GDM1 (cell line): ENCODE measurements around the gene PRMT5.
"Not testable (repeated sequence)": the region's sequence is repeated elsewhere in the genome, so short reads cannot be mapped to it uniquely, and the experiment has no call there.

Experiments used
- DNase-seq: peaks from one replicate; lab custom pipeline; 2025; lab: John Stamatoyannopoulos, UW

PRMT5 gene

GRCh38 chr14:22932146-22932545, 3.0 kb upstream of the PRMT5 start:
- no peak for DNase-seq

- no peak for DNase-seq
Observed at GRCh38 chr14:22929961-22930364, 787 bp upstream of the PRMT5 start.

GRCh38 chr14:22928237-22929103, 706 bp downstream of the PRMT5 start:
- DNase-seq, result no peak

- no peak for DNase-seq
Observed at GRCh38 chr14:22926316-22926715, 2.9 kb downstream of the PRMT5 start.

GRCh38 chr14:22925513-22925912, 3.7 kb downstream of the PRMT5 start:
- no peak for DNase-seq

- no peak for DNase-seq
Observed at GRCh38 chr14:22923746-22924145, 5.4 kb downstream of the PRMT5 start.

- no peak for DNase-seq
Observed at GRCh38 chr14:22922294-22922693, 6.9 kb downstream of the PRMT5 start.

- no peak for DNase-seq
Observed at GRCh38 chr14:22920697-22921096, 8.5 kb downstream of the PRMT5 start.

GRCh38 chr14:22919601-22919921, 9.6 kb downstream of the PRMT5 start:
- no peak for DNase-seq

- DNase-seq, result peak; percentile 99
Observed at GRCh38 chr14:22918804-22919600, 10.2 kb downstream of the PRMT5 start, which contains the start of gene RBM23. TSS of gene RBM23 (minus strand) at chr14:22919149.

GRCh38 chr14:22915886-22916521, 13.2 kb downstream of the PRMT5 start:
- DNase-seq, result no peak

GRCh38 chr14:22914836-22915235, 14.3 kb downstream of the PRMT5 start:
- not testable (repeated sequence) for DNase-seq

GRCh38 chr14:22910916-22911315, 18.3 kb downstream of the PRMT5 start:
- no peak for DNase-seq

- no peak for DNase-seq
Observed at GRCh38 chr14:22908601-22909000, 20.6 kb downstream of the PRMT5 start.

GRCh38 chr14:22907429-22907828, 21.7 kb downstream of the PRMT5 start:
- no peak for DNase-seq

- no peak for DNase-seq
Observed at GRCh38 chr14:22906073-22906472, 23.1 kb downstream of the PRMT5 start.

- no peak for DNase-seq
Observed at GRCh38 chr14:22905627-22906026, 23.5 kb downstream of the PRMT5 start.

GRCh38 chr14:22903742-22904087, 25.5 kb downstream of the PRMT5 start:
- no peak for DNase-seq

- DNase-seq, result no peak
Observed at GRCh38 chr14:22901799-22902198, 27.4 kb downstream of the PRMT5 start.

- DNase-seq, result peak; percentile 12
Observed at GRCh38 chr14:22900081-22900799, 28.9 kb downstream of the PRMT5 start.

GRCh38 chr14:22898302-22899090, 30.7 kb downstream of the PRMT5 start:
- no peak for DNase-seq
